Midbrain (tissue), 1 donor: Measurements from ENCODE around the gene TMEM144.

Experiments used
- DNase-seq: peaks from one replicate; lab custom pipeline; 2025; lab: John Stamatoyannopoulos, UW

The TMEM144 gene

GRCh38 chr4:158209825-158210807, at the start of gene TMEM144:
TMEM144 (plus strand) TSS chr4:158210486; CDS start chr4:158212668, 2,182 bp downstream.
- DNase-seq = peak; percentile 95

- no peak for DNase-seq
These were observed 48.5 kb upstream of the TMEM144 start for GRCh38 chr4:158161551-158162354.

GRCh38 chr4:158162631-158163030, 47.7 kb upstream of the TMEM144 start:
- DNase-seq = no peak

DNA sequence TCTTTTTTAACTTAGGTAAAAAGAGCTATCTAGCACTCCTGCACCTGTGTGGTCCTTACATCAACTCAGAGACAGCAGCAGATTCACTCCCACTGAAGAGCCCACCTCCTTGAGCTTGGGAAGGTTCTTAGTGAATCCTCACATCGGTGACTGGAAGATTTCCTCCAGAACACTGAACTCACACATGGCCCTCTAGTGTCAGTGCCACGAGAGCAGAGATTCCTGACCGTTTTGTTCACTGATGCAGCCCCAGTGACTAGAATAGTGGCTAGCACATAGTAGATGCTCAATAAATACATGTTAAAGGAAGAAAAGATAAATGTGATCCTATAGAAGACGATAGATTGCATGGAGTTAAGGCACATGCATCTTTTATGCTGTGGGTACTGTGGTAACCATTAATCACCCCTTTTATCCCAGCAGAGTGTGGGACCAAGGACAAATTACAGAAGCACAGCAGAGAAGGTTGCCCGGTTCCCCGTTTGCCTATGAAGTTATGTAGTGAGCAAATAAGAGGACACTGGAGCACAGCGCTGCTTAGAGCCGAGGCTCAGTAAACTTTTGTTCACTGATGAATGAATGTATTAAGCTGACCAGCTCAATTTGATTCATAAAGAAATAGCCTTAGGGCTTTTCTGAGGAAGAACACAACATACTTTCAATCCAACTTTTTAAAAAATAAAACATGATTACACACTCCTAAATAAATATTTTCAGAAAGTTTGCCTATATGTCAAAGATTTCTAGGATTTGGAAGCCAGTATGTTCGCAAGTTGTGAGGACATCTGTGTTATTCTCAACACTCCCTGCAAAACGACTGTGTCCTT, 46.1 kb upstream of the TMEM144 start:
- no peak for DNase-seq

- DNase-seq = no peak
These were observed 45.5 kb upstream of the TMEM144 start for GRCh38 chr4:158164768-158165213.

DNA sequence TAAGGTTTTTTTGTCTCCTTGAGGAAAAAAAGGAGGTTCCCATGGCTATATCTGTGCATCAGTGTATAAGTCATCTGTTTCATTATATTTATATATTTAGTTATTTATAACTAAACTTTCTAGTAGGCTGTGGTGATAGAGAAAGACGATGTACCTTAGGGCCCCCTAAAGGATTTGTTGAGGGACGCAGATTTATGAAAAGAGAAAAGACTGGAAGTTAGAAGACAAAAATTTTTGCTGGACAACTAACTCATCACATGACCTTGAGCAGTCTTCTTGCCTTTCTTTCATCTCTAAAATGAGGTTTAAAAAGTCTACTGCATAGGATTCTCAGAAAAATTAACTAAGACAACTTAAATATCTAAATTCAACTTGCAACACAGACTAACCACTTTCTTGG, 43.6 kb upstream of the TMEM144 start:
- no peak for DNase-seq

DNA sequence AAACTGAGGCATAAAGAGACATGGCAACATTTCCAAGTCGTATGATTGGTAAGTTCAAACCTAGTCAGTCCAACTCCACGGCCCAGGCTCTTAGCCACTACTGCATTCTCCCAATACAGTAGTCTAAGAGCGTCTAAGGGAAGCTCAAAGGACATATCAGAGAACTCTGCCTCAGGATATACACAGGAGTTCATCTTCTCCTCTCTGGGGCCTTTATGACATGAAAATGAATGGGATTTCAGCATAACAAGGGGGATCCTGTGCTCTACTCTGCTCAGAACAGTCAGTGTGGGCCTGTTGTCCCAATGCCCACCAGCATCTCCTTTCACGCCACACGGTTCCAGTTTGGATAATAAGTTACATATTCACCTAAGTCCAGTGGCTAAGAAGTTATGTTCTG, 41.7 kb upstream of the TMEM144 start:
- no peak for DNase-seq

DNA sequence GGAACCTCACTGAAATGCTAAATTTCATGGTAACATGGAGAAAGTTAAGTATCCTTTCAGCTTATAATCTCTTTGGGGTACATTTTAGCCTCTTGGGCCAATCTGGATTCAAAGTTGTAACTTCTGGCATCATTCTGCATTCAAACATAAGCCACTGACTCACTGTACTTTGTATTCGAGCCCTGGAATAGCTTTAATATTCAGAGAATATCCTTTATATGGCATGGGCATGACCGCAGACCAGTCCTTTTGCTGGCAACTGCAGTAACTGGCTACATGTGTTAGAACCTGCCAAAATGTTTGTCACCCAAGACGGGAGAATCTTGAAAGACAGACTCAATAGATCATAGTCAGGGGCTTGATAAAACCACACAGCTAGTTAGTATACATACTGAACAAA, 40.8 kb upstream of the TMEM144 start:
- DNase-seq = no peak

GRCh38 chr4:158169931-158170690, 40.2 kb upstream of the TMEM144 start:
- DNase-seq = no peak

GRCh38 chr4:158170691-158171561, 39.4 kb upstream of the TMEM144 start:
- DNase-seq = no peak

GRCh38 chr4:158172261-158173258, 37.7 kb upstream of the TMEM144 start, which contains the start of gene GASK1B:
GASK1B (minus strand) TSS chr4:158173025; CDS start chr4:158171375, 1,650 bp downstream.
- peak; percentile 82 for DNase-seq

DNA sequence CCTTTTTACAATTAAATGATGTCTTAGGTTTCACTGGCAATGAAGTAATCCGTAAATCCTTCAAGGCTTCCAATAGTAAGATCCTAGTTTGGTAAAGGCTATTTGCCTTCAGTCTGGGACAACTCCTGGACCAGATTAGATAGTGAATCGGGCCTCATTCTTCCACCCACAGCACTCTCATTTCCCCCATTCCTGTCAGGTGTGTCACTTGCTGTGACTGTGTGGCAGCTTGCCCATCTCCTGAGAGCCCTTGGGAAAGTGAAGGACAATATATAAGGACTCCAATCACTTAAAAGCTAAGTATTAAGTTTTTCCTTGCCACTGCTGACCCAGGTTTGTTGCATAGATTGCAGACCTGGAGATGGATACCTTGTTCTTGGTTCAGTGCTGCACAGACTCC, 34.2 kb upstream of the TMEM144 start:
- no peak for DNase-seq

DNA sequence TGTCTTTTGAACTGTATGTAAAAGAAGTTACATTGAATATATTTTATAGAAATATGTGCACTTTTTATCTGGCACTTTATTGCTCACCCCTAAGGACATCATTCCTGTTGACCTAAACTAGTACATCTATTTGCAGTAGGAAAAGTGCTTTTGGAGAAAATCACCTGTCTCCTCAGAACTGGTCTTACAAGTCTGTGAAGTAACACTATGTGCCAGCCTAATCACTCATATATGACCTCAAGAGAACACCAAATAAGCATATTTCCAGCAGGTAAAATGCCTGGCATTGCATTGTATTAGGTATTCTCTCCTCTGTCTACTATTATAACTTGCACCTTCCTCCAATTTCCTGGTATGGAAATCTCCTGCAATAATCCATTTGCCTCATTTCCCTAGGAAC, 33.5 kb upstream of the TMEM144 start:
- DNase-seq = no peak

DNA sequence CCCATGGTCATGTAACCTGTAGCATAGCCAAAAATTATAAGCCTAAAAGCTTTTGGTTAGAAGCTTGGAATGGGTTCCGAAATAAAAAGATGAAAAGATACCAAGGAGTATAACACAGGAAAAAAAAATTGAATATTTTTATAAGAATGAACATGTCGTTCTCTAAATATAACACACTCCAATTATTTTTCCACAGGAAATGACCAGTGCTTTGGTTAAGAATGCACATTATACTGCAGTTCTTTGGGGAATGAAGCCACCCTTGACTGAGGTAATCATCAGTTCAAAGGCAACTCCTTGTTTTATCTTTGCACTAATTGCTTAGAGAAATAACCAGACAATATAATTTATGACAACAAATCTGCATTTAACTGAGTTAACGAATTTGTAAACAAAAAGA, 30.8 kb upstream of the TMEM144 start:
- no peak for DNase-seq

DNA sequence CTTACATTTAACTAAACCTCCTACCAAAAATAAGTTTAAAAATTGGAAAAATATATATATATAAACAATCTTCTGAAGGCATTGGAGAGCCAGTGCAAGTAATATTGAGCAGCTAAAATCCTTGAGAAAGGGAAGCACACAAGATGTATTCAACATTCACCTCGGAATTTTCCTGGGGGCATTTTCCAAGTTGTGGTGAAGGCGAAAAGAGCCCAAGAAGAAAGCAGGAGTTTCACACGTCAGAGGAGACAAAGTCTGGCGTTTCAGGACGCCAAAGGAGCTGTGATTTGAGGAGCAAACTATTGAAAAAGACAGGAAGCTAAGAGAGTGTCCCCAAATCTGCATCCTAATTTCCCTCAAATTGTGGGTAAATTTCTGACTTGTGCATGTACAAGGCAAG, 28.4 kb upstream of the TMEM144 start:
- DNase-seq = no peak

DNA sequence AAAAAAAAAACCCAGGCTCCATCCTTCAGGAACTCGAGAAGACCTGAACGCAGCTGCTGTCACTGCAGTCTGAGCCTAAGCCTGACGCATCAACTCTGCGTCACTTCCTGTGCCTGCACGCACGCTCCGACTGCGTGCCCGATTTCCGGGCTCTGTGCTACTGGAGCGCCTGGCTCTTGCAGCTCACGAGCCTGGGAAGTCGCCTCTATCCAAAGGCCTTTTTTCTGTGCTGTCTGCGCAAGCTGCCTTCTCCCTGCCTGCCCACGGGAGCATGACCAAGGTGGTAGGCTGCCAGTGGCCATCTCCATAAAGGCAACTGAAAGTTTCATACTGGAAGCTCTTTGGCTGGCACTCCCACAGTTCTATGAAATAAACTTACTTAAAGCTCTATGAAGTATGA, 27.6 kb upstream of the TMEM144 start:
- no peak for DNase-seq

DNA sequence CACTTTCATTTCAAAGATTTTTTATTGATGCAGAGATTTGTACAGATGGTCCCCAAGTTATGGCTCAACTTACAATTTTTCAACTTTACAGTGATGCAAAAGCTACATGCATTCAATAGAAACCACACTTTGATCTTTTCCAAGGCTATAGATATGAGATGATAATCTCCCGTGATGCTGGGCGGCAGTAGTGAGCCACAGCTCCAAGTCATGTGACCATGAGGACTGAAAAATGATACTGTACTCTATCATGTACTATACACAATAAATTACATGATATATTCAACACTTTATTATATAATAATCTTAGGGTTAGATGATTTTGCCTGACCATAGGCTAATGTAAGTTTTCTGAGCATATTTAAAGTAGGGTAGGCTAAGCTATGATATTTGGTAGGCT, 23.5 kb upstream of the TMEM144 start:
- no peak for DNase-seq

DNA sequence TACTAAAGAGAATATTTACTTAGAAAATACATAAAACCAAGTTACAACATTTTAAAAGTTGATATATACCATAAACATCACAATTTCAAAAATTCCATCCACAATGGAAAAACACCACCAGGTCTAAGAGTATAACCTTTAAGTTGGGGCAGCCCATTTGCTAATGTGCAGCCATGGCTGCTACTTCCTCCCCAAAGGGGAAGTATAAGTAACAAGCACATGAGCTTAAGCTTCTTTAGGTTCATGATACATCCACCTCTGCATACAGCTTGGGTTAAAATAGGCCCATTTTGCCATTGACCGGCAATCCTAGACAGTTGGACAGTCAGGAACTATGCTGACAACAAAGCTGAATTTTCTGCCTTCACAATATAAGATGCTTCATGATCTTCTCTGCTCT, 20.9 kb upstream of the TMEM144 start:
- no peak for DNase-seq

DNA sequence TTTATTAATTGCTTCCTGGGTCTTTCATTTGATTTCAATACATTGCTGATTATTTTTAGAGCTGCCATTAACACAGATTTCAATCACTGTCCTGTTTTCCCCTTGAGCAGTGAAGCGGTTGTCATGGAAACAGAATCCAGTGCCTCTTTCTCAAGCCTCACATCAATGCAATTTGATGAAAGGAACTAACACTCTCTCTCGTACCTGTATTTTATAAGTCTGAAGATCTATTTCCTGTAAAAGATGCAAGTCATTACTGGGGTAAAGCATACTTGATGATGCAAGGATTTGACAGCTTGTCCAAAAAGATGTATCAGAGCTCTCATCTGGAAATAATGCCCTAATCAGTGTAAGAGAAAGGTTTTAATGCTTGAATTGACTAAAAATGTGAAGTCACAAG, 19.6 kb upstream of the TMEM144 start:
- DNase-seq = no peak
